IMR-90 (cell line): ENCODE measurements around the gene ARHGEF16. TPM values are rescaled to one million over a fixed set of nuclear protein-coding genes. Genes with fewer than 3 reads are reported as not detected.

Experiments
- ATAC-seq: fragments of 200-7000 bp; cut with Tn5 transposase; 2 replicates; pipeline ENCODE4 v1.9.1; 2020; ENCODE audit warnings: low read depth, mild to moderate bottlenecking, moderate library complexity
- BruUV-seq: library from RNA; stranded (reverse); fragments of 400-500 nt; replicated peaks from 2 replicates; lab custom pipeline; 2021; lab: Mats Ljungman, UMichigan
- CTCF ChIA-PET: fragments of 300-600 bp; formaldehyde crosslinking; extraction: SDS; loops from one replicate; lab custom pipeline; 2021; ENCODE audit warnings: antibody characterized with exemption; lab: Yijun Ruan, JAX
- POLR2A ChIA-PET: fragments of 300-600 bp; sonication (Branson Sonifier 250); formaldehyde crosslinking; loops from one replicate; lab custom pipeline; 2022; ENCODE audit warnings: antibody characterized with exemption; ENCODE audit not compliant: unreplicated experiment; lab: Charles Lee
- DNase-seq: peaks from one replicate; pipeline ENCODE4 v3.0.0; 2013
- H2AFZ ChIP-seq: replicated peaks from 2 replicates; pipeline ENCODE3; 2013; ENCODE audit warnings: low read length, mild to moderate bottlenecking; ENCODE audit not compliant: poor library complexity
- H2AK5ac ChIP-seq: 2 replicates; pipeline ENCODE4 v1.6.1; 2013; ENCODE audit warnings: low read depth, low read length, inconsistent platforms
- H2AK9ac ChIP-seq: replicated peaks from 2 replicates; pipeline ENCODE3; 2013; ENCODE audit warnings: mild to moderate bottlenecking, low read depth, low read length, moderate library complexity; ENCODE audit not compliant: poor library complexity
- H2BK120ac ChIP-seq: 2 replicates; pipeline ENCODE4 v1.6.1; 2013; ENCODE audit warnings: low read depth, low read length, inconsistent platforms
- H2BK15ac ChIP-seq: 3 replicates; pipeline ENCODE4 v1.6.1; 2013; ENCODE audit warnings: low read depth, low read length, inconsistent platforms
- H2BK20ac ChIP-seq: 2 replicates; pipeline ENCODE4 v1.6.1; 2013; ENCODE audit warnings: low read depth, mild to moderate bottlenecking, inconsistent platforms, low read length, moderate library complexity
- H2BK5ac ChIP-seq: 2 replicates; pipeline ENCODE4 v1.6.1; 2013; ENCODE audit warnings: mild to moderate bottlenecking, low read depth, low read length, inconsistent platforms; ENCODE audit not compliant: poor library complexity, severe bottlenecking
- H3K14ac ChIP-seq: replicated peaks from 2 replicates; pipeline ENCODE4 v1.6.1; 2013; ENCODE audit warnings: low read depth, low read length, inconsistent platforms
- H3K18ac ChIP-seq: 2 replicates; pipeline ENCODE4 v1.6.1; 2013; ENCODE audit warnings: low read depth, low read length, control low read depth
- H3K23ac ChIP-seq: 2 replicates; pipeline ENCODE4 v1.6.1; 2013; ENCODE audit warnings: low read depth, low read length, inconsistent platforms
- H3K27ac ChIP-seq: 2 replicates; pipeline ENCODE4 v1.5.1; 2013; ENCODE audit warnings: mild to moderate bottlenecking, control low read depth, low read length; ENCODE audit not compliant: insufficient read depth
- H3K27me3 ChIP-seq: 2 replicates; pipeline ENCODE4 v1.6.1; 2013; ENCODE audit warnings: low read length; ENCODE audit not compliant: control insufficient read depth, insufficient read depth
- H3K36me3 ChIP-seq: 2 replicates; pipeline ENCODE4 v1.6.1; 2013; ENCODE audit warnings: low read length, mixed read lengths; ENCODE audit not compliant: control insufficient read depth, insufficient read depth
- H3K4ac ChIP-seq: 2 replicates; pipeline ENCODE4 v1.6.1; 2013; ENCODE audit warnings: low read depth, low read length, inconsistent platforms
- H3K4me1 ChIP-seq: 2 replicates; pipeline ENCODE4 v1.6.1; 2013; ENCODE audit warnings: low read length, mixed read lengths; ENCODE audit not compliant: control insufficient read depth, insufficient read depth
- H3K4me2 ChIP-seq: 2 replicates; pipeline ENCODE4 v1.6.1; 2013; ENCODE audit warnings: low read depth, mild to moderate bottlenecking, control low read depth, low read length, moderate library complexity
- H3K4me3 ChIP-seq: 2 replicates; pipeline ENCODE4 v1.5.1; 2013; ENCODE audit warnings: low read depth, mild to moderate bottlenecking, control low read depth, low read length, moderate library complexity; ENCODE audit not compliant: insufficient read depth
- H3K56ac ChIP-seq: 2 replicates; pipeline ENCODE4 v1.6.1; 2013; ENCODE audit warnings: low read length, inconsistent platforms; ENCODE audit not compliant: insufficient read depth; ENCODE audit errors: extremely low read depth
- H3K79me1 ChIP-seq, 2 experiments: 2 replicates each; pipeline ENCODE4 v1.6.1; 2013; ENCODE audit warnings: low read length in 2 of 2, inconsistent platforms in 1 of 2, low read depth in 1 of 2
- H3K9ac ChIP-seq: 2 replicates; pipeline ENCODE4 v1.6.1; 2013; ENCODE audit warnings: low read depth, low read length, control low read depth
- H3K9me1 ChIP-seq: 2 replicates; pipeline ENCODE4 v1.6.1; 2013; ENCODE audit warnings: low read length, inconsistent platforms; ENCODE audit not compliant: insufficient read depth
- H3K9me3 ChIP-seq: 2 replicates; pipeline ENCODE4 v1.6.1; 2013; ENCODE audit warnings: low read length; ENCODE audit not compliant: control insufficient read depth, insufficient read depth
- H4K20me1 ChIP-seq: 2 replicates; pipeline ENCODE4 v1.6.1; 2013; ENCODE audit warnings: low read length, inconsistent platforms; ENCODE audit not compliant: insufficient read depth
- H4K5ac ChIP-seq: 2 replicates; pipeline ENCODE4 v1.6.1; 2013; ENCODE audit warnings: mild to moderate bottlenecking, low read depth, low read length, control low read depth
- H4K8ac ChIP-seq, 2 experiments: 2 replicates each; pipeline ENCODE4 v1.6.1; 2013; ENCODE audit warnings: low read depth in 2 of 2, low read length in 2 of 2, control low read depth in 1 of 2, inconsistent platforms in 1 of 2
- H4K91ac ChIP-seq: 2 replicates; pipeline ENCODE4 v1.6.1; 2013; ENCODE audit warnings: low read depth, low read length, inconsistent platforms; ENCODE audit not compliant: insufficient read depth
- BHLHE40 ChIP-seq: fragments of 150-350 bp; IDR thresholded peaks from 2 replicates; pipeline ENCODE4 v1.6.1; 2016; ENCODE audit warnings: mild to moderate bottlenecking, low read depth, low read length
- CEBPB ChIP-seq: IDR thresholded peaks from 2 replicates; pipeline ENCODE4 v1.6.1; 2012; ENCODE audit warnings: low read depth, low read length, improper control_type of control experiment
- CHD1 ChIP-seq: IDR thresholded peaks from 2 replicates; pipeline ENCODE4 v1.6.1; 2012; ENCODE audit warnings: low read depth, low read length, improper control_type of control experiment
- FOS ChIP-seq: fragments of 150-350 bp; IDR thresholded peaks from 2 replicates; pipeline ENCODE4 v1.6.1; 2016; ENCODE audit warnings: low read depth, low read length
- MAFK ChIP-seq: IDR thresholded peaks from 2 replicates; pipeline ENCODE4 v1.6.1; 2012; ENCODE audit warnings: low read depth, low read length, improper control_type of control experiment
- MAZ ChIP-seq: IDR thresholded peaks from 2 replicates; pipeline ENCODE4 v1.6.1; 2012; ENCODE audit warnings: low read depth, mild to moderate bottlenecking, low read length, improper control_type of control experiment, moderate library complexity, borderline replicate concordance
- MXI1 ChIP-seq: IDR thresholded peaks from 2 replicates; pipeline ENCODE4 v1.6.1; 2012; ENCODE audit warnings: low read depth, mild to moderate bottlenecking, low read length, moderate library complexity, borderline replicate concordance
- NFE2L2 ChIP-seq: fragments of 150-350 bp; IDR thresholded peaks from 2 replicates; pipeline ENCODE4 v1.6.1; 2016; ENCODE audit warnings: low read depth, mild to moderate bottlenecking, low read length
- POLR2A ChIP-seq: IDR thresholded peaks from 2 replicates; pipeline ENCODE4 v1.6.1; 2012; ENCODE audit warnings: mild to moderate bottlenecking, low read depth, low read length
- RAD21 ChIP-seq: IDR thresholded peaks from 2 replicates; pipeline ENCODE4 v1.6.1; 2012; ENCODE audit warnings: low read length, improper control_type of control experiment
- RCOR1 ChIP-seq: IDR thresholded peaks from 2 replicates; pipeline ENCODE4 v1.6.1; 2012; ENCODE audit warnings: mild to moderate bottlenecking, low read length, improper control_type of control experiment; ENCODE audit not compliant: insufficient replicate concordance
- RFX5 ChIP-seq: IDR thresholded peaks from 2 replicates; pipeline ENCODE4 v1.8.0; 2012; ENCODE audit warnings: low read depth, mild to moderate bottlenecking, low read length, moderate library complexity
- WGBS, 2 experiments: methylation state at CpG; one replicate each; pipeline versions ENCODE4 v1.1.5 to v1.1.7; 2013; ENCODE audit warnings: missing lambda C conversion rate in 2 of 2; ENCODE audit not compliant: insufficient read length in 1 of 2; ENCODE audit errors: extremely low coverage in 2 of 2; 5-methylcytosine and 5-hydroxymethylcytosine counted together
- dilution Hi-C: fragments of 300-500 bp; cut with HindIII; formaldehyde crosslinking; loops from one replicate; pipeline ENCODE4 v1.14.3; 2018; ENCODE audit warnings: low sequenced_read_pairs; ENCODE audit not compliant: unreplicated experiment
- in situ Hi-C: fragments of 300-500 bp; cut with MboI; formaldehyde crosslinking; loops from 3 replicates; pipeline ENCODE4 v1.14.3; 2019; ENCODE audit warnings: low sequenced_read_pairs, inconsistent platforms, mixed read lengths
- intact Hi-C: fragments of 100-400 bp; cut with micrococcal nuclease; formaldehyde crosslinking; loops from 2 replicates; pipeline ENCODE4 v1.10.0; 2022
- polyA plus RNA-seq, 3 experiments: library from polyadenylated mRNA; depleted of rRNA; stranded (reverse); fragments of >200 nt; gene quantifications; 2 replicates each; pipeline ENCODE4 v1.2.3, GENCODE V29; 2012; ENCODE audit warnings: low replicate concordance in 1 of 3
- total RNA-seq: library from RNA; depleted of rRNA; stranded (reverse); fragments of >200 nt; gene quantifications from 2 replicates; pipeline ENCODE4 v1.2.3, GENCODE V29; 2012
- TF ChIP-seq, protein P1 (sequence below): fragments of 150-350 bp; IDR thresholded peaks from 2 replicates; pipeline ENCODE4 v1.6.1; 2017; ENCODE audit warnings: mild to moderate bottlenecking, antibody characterized with exemption, low read length, low read depth
- TF ChIP-seq, protein P2 (sequence below): conservative IDR thresholded peaks from 2 replicates; pipeline ENCODE4 v1.5.1; 2012; ENCODE audit warnings: mild to moderate bottlenecking, low read depth, low read length, improper control_type of control experiment
- TF ChIP-seq, protein P3 (sequence below): fragments of 150-350 bp; IDR thresholded peaks from 2 replicates; pipeline ENCODE4 v1.6.1; 2016; ENCODE audit warnings: low read depth, mild to moderate bottlenecking, low read length, moderate library complexity, borderline replicate concordance

The ARHGEF16 gene
- total and polyA plus RNA-seq, 2 of the 4 experiments (the other 2 are of a cell fraction): 0.18 to 0.39 TPM

DNA sequence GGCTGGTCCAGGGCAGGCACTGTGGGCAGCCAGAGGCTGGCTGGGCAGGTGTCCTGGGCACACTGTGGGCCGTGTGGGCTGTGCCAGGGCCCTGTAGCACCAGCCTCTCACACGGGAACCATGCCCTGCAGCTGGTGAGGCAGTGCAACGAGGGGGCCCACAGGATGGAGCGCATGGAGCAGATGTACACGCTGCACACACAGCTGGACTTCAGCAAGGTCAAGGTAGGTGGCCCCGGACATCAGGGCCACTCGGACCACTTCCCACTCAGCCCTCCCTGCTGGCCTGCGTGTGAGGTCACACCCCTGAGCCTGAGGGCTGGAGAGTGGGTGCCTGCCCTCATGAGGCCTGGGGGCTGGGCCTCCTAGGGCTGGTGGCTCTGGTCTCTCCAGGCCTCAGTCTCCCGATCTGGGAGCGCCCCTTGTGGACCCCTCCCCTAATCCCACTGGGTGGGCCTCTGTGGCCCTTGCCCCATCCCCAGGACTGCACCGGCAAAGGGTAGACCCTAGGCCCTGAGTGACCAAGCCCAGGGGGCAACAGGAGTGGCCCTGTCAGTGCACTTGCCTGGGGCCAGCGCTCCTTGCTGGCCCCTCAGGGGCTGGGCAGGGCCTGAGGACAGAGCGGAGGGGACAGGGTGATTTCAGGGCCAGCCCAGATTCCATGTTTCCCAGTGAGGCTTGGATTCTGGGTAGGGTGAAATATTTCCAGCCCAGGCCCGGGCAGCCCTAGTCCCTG lies 21.5 kb downstream of the ARHGEF16 start:
- H2AK5ac ChIP-seq: no peak overlapping the region; the same call in 1 of the 2 replicates
- ATAC-seq (no peak), DNase-seq (no peak)
- H2BK15ac ChIP-seq: no peak overlapping the region
- peaks cover 2% of the 10 kb centered on the region; the same call in 1 of the 2 replicates for H3K27me3 ChIP-seq
- H4K8ac ChIP-seq: no peak overlapping the region
- H2BK5ac ChIP-seq: no peak overlapping the region
- in situ Hi-C loops (no loop called here), intact Hi-C loops (no loop called here), dilution Hi-C loops (no loop called here)
- no peak overlapping the region for H4K91ac ChIP-seq
- no peak overlapping the region for H3K23ac ChIP-seq
- H3K4me2 ChIP-seq: no peak overlapping the region
- no peak overlapping the region for H2AK9ac ChIP-seq
- H3K4ac ChIP-seq: no peak overlapping the region
- no peak overlapping the region for H3K18ac ChIP-seq
- no peak overlapping the region for H2BK120ac ChIP-seq
- 60% methylated on average over 3 of the region's 14 CpGs; no CpG with 5 or more reads in 1 of the 2 experiments for WGBS, 2 experiments
- no peaks in the 10 kb centered on the region for H3K9me3 ChIP-seq
- no peaks in the 10 kb centered on the region; the same call in 1 of the 2 replicates for H4K20me1 ChIP-seq
- H3K4me1 ChIP-seq: peaks cover 10% of the 10 kb centered on the region
- no peak overlapping the region for H3K9ac ChIP-seq
- no peaks in the 10 kb centered on the region for H3K79me1 ChIP-seq
- no peak overlapping the region for H2AFZ ChIP-seq
- H3K4me3 ChIP-seq: no peak overlapping the region
- BruUV-seq: no TSS peak
- H2BK20ac ChIP-seq: no peak overlapping the region
- POLR2A ChIA-PET: no interaction called here
- CTCF ChIA-PET: no interaction called here
- no peak overlapping the region for H4K5ac ChIP-seq
- H3K9me1 ChIP-seq: peaks cover 3% of the 10 kb centered on the region; the same call in 1 of the 2 replicates
- no peaks in the 10 kb centered on the region for H3K36me3 ChIP-seq
- H3K14ac ChIP-seq: no peak overlapping the region
- no peak overlapping the region for H3K27ac ChIP-seq
- H3K56ac ChIP-seq: no peak overlapping the region
- no peak for TF ChIP-seq RFX5
- TF ChIP-seq BHLHE40: no peak
- no peak for TF ChIP-seq RCOR1
- TF ChIP-seq MAFK: no peak
- TF ChIP-seq, protein P1, sequence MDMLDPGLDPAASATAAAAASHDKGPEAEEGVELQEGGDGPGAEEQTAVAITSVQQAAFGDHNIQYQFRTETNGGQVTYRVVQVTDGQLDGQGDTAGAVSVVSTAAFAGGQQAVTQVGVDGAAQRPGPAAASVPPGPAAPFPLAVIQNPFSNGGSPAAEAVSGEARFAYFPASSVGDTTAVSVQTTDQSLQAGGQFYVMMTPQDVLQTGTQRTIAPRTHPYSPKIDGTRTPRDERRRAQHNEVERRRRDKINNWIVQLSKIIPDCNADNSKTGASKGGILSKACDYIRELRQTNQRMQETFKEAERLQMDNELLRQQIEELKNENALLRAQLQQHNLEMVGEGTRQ: no peak
- TF ChIP-seq FOS: no peak
- no peak for TF ChIP-seq POLR2A
- TF ChIP-seq NFE2L2: no peak
- TF ChIP-seq CHD1: no peak
- no peak for TF ChIP-seq MAZ
- TF ChIP-seq, protein P2, sequence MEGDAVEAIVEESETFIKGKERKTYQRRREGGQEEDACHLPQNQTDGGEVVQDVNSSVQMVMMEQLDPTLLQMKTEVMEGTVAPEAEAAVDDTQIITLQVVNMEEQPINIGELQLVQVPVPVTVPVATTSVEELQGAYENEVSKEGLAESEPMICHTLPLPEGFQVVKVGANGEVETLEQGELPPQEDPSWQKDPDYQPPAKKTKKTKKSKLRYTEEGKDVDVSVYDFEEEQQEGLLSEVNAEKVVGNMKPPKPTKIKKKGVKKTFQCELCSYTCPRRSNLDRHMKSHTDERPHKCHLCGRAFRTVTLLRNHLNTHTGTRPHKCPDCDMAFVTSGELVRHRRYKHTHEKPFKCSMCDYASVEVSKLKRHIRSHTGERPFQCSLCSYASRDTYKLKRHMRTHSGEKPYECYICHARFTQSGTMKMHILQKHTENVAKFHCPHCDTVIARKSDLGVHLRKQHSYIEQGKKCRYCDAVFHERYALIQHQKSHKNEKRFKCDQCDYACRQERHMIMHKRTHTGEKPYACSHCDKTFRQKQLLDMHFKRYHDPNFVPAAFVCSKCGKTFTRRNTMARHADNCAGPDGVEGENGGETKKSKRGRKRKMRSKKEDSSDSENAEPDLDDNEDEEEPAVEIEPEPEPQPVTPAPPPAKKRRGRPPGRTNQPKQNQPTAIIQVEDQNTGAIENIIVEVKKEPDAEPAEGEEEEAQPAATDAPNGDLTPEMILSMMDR: no peak
- TF ChIP-seq CEBPB: no peak
- TF ChIP-seq MXI1: no peak
- TF ChIP-seq, protein P3, sequence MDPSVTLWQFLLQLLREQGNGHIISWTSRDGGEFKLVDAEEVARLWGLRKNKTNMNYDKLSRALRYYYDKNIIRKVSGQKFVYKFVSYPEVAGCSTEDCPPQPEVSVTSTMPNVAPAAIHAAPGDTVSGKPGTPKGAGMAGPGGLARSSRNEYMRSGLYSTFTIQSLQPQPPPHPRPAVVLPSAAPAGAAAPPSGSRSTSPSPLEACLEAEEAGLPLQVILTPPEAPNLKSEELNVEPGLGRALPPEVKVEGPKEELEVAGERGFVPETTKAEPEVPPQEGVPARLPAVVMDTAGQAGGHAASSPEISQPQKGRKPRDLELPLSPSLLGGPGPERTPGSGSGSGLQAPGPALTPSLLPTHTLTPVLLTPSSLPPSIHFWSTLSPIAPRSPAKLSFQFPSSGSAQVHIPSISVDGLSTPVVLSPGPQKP: no peak
- no peak for TF ChIP-seq RAD21
